Measurements from ENCODE around the gene ARRDC4.

ARRDC4 gene

GRCh38 chr15:98000249-98001203 lies 40.0 kb downstream of the ARRDC4 start:
- DNase-seq: peak; percentile 25

GRCh38 chr15:98001663-98002194 lies 41.2 kb downstream of the ARRDC4 start:
- no peak for DNase-seq

GRCh38 chr15:98002419-98002818 lies 41.9 kb downstream of the ARRDC4 start:
- no peak for DNase-seq

GRCh38 chr15:98002866-98003265 lies 42.4 kb downstream of the ARRDC4 start:
- no peak for DNase-seq

GRCh38 chr15:98003518-98003917 lies 43.0 kb downstream of the ARRDC4 start:
- DNase-seq: no peak

- DNase-seq: no peak
Observed at GRCh38 chr15:98003996-98004395, 43.5 kb downstream of the ARRDC4 start.

GRCh38 chr15:98005659-98006058 lies 45.2 kb downstream of the ARRDC4 start:
- no peak for DNase-seq

- no peak for DNase-seq
Observed at GRCh38 chr15:98009169-98009568, 48.7 kb downstream of the ARRDC4 start.

GRCh38 chr15:98009971-98010370 lies 49.5 kb downstream of the ARRDC4 start:
- no peak for DNase-seq

- no peak for DNase-seq
Observed at GRCh38 chr15:98012354-98012753, 51.9 kb downstream of the ARRDC4 start.

- DNase-seq: no peak
Observed at GRCh38 chr15:98013631-98014030, 53.1 kb downstream of the ARRDC4 start.

- no peak for DNase-seq
Observed at GRCh38 chr15:98017150-98017964, 56.9 kb downstream of the ARRDC4 start.

- DNase-seq: no peak
Observed at GRCh38 chr15:98018761-98019351, 58.4 kb downstream of the ARRDC4 start.

All from fibroblast of skin of right quadriceps (primary cell).